Measurements from ENCODE around the gene MXRA8.

Gene MXRA8

GRCh38 chr1:1335792-1336248 is 22.5 kb downstream of the MXRA8 start:
- DNase-seq (ENCODE audit: low spot score), result no peak

GRCh38 chr1:1335283-1335682 is 23.1 kb downstream of the MXRA8 start:
- no peak for DNase-seq (ENCODE audit: low spot score)

- DNase-seq (ENCODE audit: low spot score), result no peak
Observed at GRCh38 chr1:1334835-1335234, 23.5 kb downstream of the MXRA8 start.

- no peak for DNase-seq (ENCODE audit: low spot score)
Observed at GRCh38 chr1:1333551-1334241, 24.7 kb downstream of the MXRA8 start.

GRCh38 chr1:1332774-1333480 is 25.4 kb downstream of the MXRA8 start:
- no peak for DNase-seq (ENCODE audit: low spot score)

GRCh38 chr1:1332031-1332755 is 26.2 kb downstream of the MXRA8 start:
- no peak for DNase-seq (ENCODE audit: low spot score)

- DNase-seq (ENCODE audit: low spot score), result no peak
Observed at GRCh38 chr1:1331068-1331965, 27.0 kb downstream of the MXRA8 start, which contains the start of gene TAS1R3. Gene TAS1R3 (plus strand): TSS chr1:1331280. CDS start chr1:1331346, 66 bp downstream.

GRCh38 chr1:1330366-1331067 is 27.8 kb downstream of the MXRA8 start:
- DNase-seq (ENCODE audit: low spot score), result no peak

- no peak for DNase-seq (ENCODE audit: low spot score)
Observed at GRCh38 chr1:1329304-1330210, 28.8 kb downstream of the MXRA8 start.

GRCh38 chr1:1328254-1328653 is 30.1 kb downstream of the MXRA8 start:
- no peak for DNase-seq (ENCODE audit: low spot score)

- DNase-seq (ENCODE audit: low spot score), result no peak
Observed at GRCh38 chr1:1327291-1327690, 31.1 kb downstream of the MXRA8 start.

- DNase-seq (ENCODE audit: low spot score), result no peak
Observed at GRCh38 chr1:1326075-1326605, 32.2 kb downstream of the MXRA8 start.

- no peak for DNase-seq (ENCODE audit: low spot score)
Observed at GRCh38 chr1:1325288-1326074, 32.9 kb downstream of the MXRA8 start.

GRCh38 chr1:1324524-1325287 is 33.6 kb downstream of the MXRA8 start, which contains the start of the genes CPTP and INTS11:
Gene CPTP (plus strand): TSS chr1:1324802. CDS start chr1:1326911, 2,109 bp downstream.
Gene INTS11 (minus strand): TSS chr1:1324660. CDS start chr1:1324608, 52 bp downstream.
- peak; percentile 99 for DNase-seq (ENCODE audit: low spot score)

GRCh38 chr1:1324084-1324523 is 34.3 kb downstream of the MXRA8 start:
- no peak for DNase-seq (ENCODE audit: low spot score)

- DNase-seq (ENCODE audit: low spot score), result no peak
Observed at GRCh38 chr1:1322952-1323351, 35.4 kb downstream of the MXRA8 start.

GRCh38 chr1:1322418-1322817 is 35.9 kb downstream of the MXRA8 start:
- no peak for DNase-seq (ENCODE audit: low spot score)

GRCh38 chr1:1321477-1321876 is 36.9 kb downstream of the MXRA8 start:
- no peak for DNase-seq (ENCODE audit: low spot score)

All from D341Med (cell line).